HCT116 (cell line): ENCODE results near the gene RPE65. TPM values are rescaled to one million over a fixed set of nuclear protein-coding genes. Genes with fewer than 3 reads are reported as not detected.
A peak's percentile ranks its signal among the peaks of the same experiment; 100 is the strongest.
"Not testable (repeated sequence)": the region's sequence is repeated elsewhere in the genome, so short reads cannot be mapped to it uniquely, and the experiment has no call there.

ENCODE experiments used
- ATAC-seq: fragments of 200-7000 bp; cut with Tn5 transposase; 2 replicates; pipeline ENCODE4 v1.9.1; 2020; ENCODE audit warnings: mild to moderate bottlenecking, moderate library complexity
- BruUV-seq: library from RNA; stranded (reverse); fragments of 400-500 nt; replicated peaks from 2 replicates; lab custom pipeline; 2021; lab: Mats Ljungman, UMichigan
- CTCF ChIA-PET: fragments of 300-600 bp; sonication (Branson Sonifier 250); formaldehyde crosslinking; loops from one replicate; lab custom pipeline; 2021; ENCODE audit warnings: antibody characterized with exemption; lab: Charles Lee
- POLR2A ChIA-PET: fragments of 300-600, 350-600 bp; sonication (Branson Sonifier 250); formaldehyde crosslinking; loops from one replicate; lab custom pipeline; 2021; ENCODE audit warnings: antibody characterized with exemption; lab: Charles Lee
- RAD21 ChIA-PET, 2 experiments: fragments of 300-600 bp; sonication (Branson Sonifier 250); formaldehyde crosslinking; loops; one replicate each; lab custom pipeline; 2023; ENCODE audit warnings: low total read pairs in 2 of 2; ENCODE audit not compliant: uncharacterized antibody in 2 of 2, unreplicated experiment in 2 of 2, low non-redundant PET in 1 of 2; lab: Charles Lee
- DNase-seq: peaks from one replicate; pipeline ENCODE4 v3.0.0-alpha.2; 2010; ENCODE audit warnings: low read depth, low spot score
- H2AFZ ChIP-seq: fragments of 200-600 bp; shearing (Covaris generic), sonication (generic); 2 replicates; pipeline ENCODE4 v1.6.1; 2017; ENCODE audit warnings: low read depth, mixed run types, mixed read lengths, antibody characterized with exemption, low read length; ENCODE audit not compliant: poor library complexity, severe bottlenecking
- H3K27ac ChIP-seq: 2 replicates; pipeline ENCODE4 v1.5.1; 2012; ENCODE audit warnings: low read depth, low read length
- H3K27me3 ChIP-seq: fragments of 200-600 bp; sonication (generic); 2 replicates; pipeline ENCODE4 v1.6.1; 2016; ENCODE audit warnings: mixed run types, low read length, mixed read lengths; ENCODE audit not compliant: insufficient read depth
- H3K36me3 ChIP-seq, 2 experiments: fragments of 200-500 bp in 1 of 2; fragments of 200-600 bp in 1 of 2; sonication (Bioruptor generic) in 1 of 2; sonication (generic) in 1 of 2; 2 replicates each; pipeline versions ENCODE4 v1.5.1 to v1.6.1; 2014 to 2016; ENCODE audit warnings: low read length in 2 of 2, inconsistent platforms in 1 of 2, mixed read lengths in 1 of 2, mixed run types in 1 of 2; ENCODE audit not compliant: insufficient read depth in 2 of 2, control insufficient read depth in 1 of 2
- H3K4me1 ChIP-seq, 2 experiments: fragments of 200-600 bp in 1 of 2; sonication (generic) in 1 of 2; 2 replicates each; pipeline versions ENCODE4 v1.5.1 to v1.6.1; 2012 to 2017; ENCODE audit warnings: low read length in 2 of 2, inconsistent platforms in 1 of 2, mild to moderate bottlenecking in 1 of 2, mixed read lengths in 1 of 2, mixed run types in 1 of 2, moderate library complexity in 1 of 2; ENCODE audit not compliant: insufficient read depth in 2 of 2, control insufficient read depth in 1 of 2
- H3K4me2 ChIP-seq: fragments of 200-600 bp; sonication (generic); 2 replicates; pipeline ENCODE4 v1.6.1; 2017; ENCODE audit warnings: mixed run types, low read length, mixed read lengths
- H3K4me3 ChIP-seq, 2 experiments: fragments of 200-600 bp in 1 of 2; sonication (generic) in 1 of 2; replicated peaks in 1 of 2; 2 replicates each; pipeline ENCODE4 v1.5.1; 2011 to 2016; ENCODE audit warnings: low read length in 2 of 2, control low read depth in 1 of 2, low read depth in 1 of 2, mild to moderate bottlenecking in 1 of 2, mixed read lengths in 1 of 2, mixed run types in 1 of 2
- H3K79me2 ChIP-seq: fragments of 200-600 bp; sonication (generic); 2 replicates; pipeline ENCODE4 v1.6.1; 2017; ENCODE audit warnings: mild to moderate bottlenecking, mixed run types, low read length, moderate library complexity, mixed read lengths; ENCODE audit not compliant: insufficient read depth
- H3K9ac ChIP-seq: fragments of 200-600 bp; sonication (generic); 2 replicates; pipeline ENCODE4 v1.6.1; 2016; ENCODE audit warnings: low read length, mixed read lengths
- H3K9me2 ChIP-seq: fragments of 200-600 bp; sonication (generic), shearing (Covaris generic); 2 replicates; pipeline ENCODE4 v1.6.1; 2017; ENCODE audit warnings: mixed run types, mild to moderate bottlenecking, moderate library complexity; ENCODE audit not compliant: insufficient read depth
- H3K9me3 ChIP-seq, 2 experiments: fragments of 200-500 bp in 1 of 2; fragments of 200-600 bp in 1 of 2; sonication (Bioruptor generic) in 1 of 2; sonication (generic) in 1 of 2; 2 replicates each; pipeline ENCODE4 v1.6.1; 2014 to 2017; ENCODE audit warnings: low read length in 2 of 2, mixed read lengths in 2 of 2, inconsistent platforms in 1 of 2, low read depth in 1 of 2, mild to moderate bottlenecking in 1 of 2, mixed run types in 1 of 2, moderate library complexity in 1 of 2; ENCODE audit not compliant: control insufficient read depth in 1 of 2, insufficient read depth in 1 of 2
- H4K20me1 ChIP-seq: fragments of 200-600 bp; sonication (generic), shearing (Covaris generic); 2 replicates; pipeline ENCODE4 v1.6.1; 2017; ENCODE audit warnings: mixed run types, mild to moderate bottlenecking, moderate library complexity; ENCODE audit not compliant: insufficient read depth
- EGR1 ChIP-seq: IDR thresholded peaks from 2 replicates; pipeline ENCODE4 v1.6.1; 2012; ENCODE audit warnings: low read depth
- FOSL1 ChIP-seq: IDR thresholded peaks from 2 replicates; pipeline ENCODE4 v1.6.1; 2012; ENCODE audit warnings: low read depth
- JUND ChIP-seq: IDR thresholded peaks from 2 replicates; pipeline ENCODE4 v1.6.1; 2012
- POLR2AphosphoS5 ChIP-seq: IDR thresholded peaks from 2 replicates; pipeline ENCODE4 v1.6.1; 2011; ENCODE audit warnings: mild to moderate bottlenecking, low read depth, low read length, moderate library complexity
- SIN3A ChIP-seq: IDR thresholded peaks from 2 replicates; pipeline ENCODE4 v1.6.1; 2012; ENCODE audit warnings: low read depth
- intact Hi-C: fragments of 100-400 bp; cut with micrococcal nuclease; formaldehyde crosslinking; loops from 2 replicates; pipeline ENCODE4 v1.10.0; 2022
- total RNA-seq: library from RNA; stranded (reverse); gene quantifications from one replicate; pipeline ENCODE4 v1.2.1, GENCODE V29; 2021; ENCODE audit not compliant: unreplicated experiment
- TF ChIP-seq, protein P1 (sequence below): IDR thresholded peaks from 2 replicates; pipeline ENCODE4 v1.6.1; 2012

The RPE65 gene
- total RNA-seq, 1 experiment from 2014 or later, result not detected

DNA sequence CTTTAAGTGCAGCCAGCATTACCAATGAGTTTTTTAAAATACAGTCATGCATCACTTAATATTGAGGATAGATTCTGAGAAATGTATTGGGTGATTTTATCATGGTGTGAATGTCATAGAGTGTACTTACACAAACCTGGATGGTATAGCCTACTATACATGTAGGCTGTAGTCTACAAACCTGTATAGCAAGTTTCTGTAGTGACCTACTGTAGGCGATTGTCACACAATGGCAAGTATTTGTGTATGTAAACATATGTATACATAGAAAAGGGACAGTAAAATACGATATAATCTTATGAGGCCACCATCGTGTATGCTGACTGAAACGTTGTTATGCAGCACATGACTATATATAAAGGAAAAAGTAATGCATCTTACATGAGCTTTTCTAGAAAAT is 48.2 kb downstream of the RPE65 start:
- ChIA-PET POLR2A (no interaction called here), RAD21 (no interaction called here), CTCF (no interaction called here)
- no peaks in the 10 kb centered on the region for H3K4me1 ChIP-seq
- intact Hi-C loops, result no loop called here
- no peaks in the 10 kb centered on the region for H3K9me2 ChIP-seq
- H3K4me3 ChIP-seq, result no peak overlapping the region
- peaks cover 48% of the 10 kb centered on the region for H3K79me2 ChIP-seq
- DNase-seq (no peak), ATAC-seq (no peak)
- peaks cover 2 to 28% of the 10 kb centered on the region in 2 experiments; a peak in 3 of 4 replicates for H3K36me3 ChIP-seq
- H3K4me2 ChIP-seq, result no peak overlapping the region
- H4K20me1 ChIP-seq, result peaks cover 18% of the 10 kb centered on the region; the same call in 1 of the 2 replicates
- no peak overlapping the region for H2AFZ ChIP-seq
- no peak overlapping the region for H3K27ac ChIP-seq
- TF ChIP-seq JUND (no peak), POLR2AphosphoS5 (peak; percentile 21)
- H3K9ac ChIP-seq, result no peak overlapping the region
- H3K27me3 ChIP-seq, result no peaks in the 10 kb centered on the region
- H3K9me3 ChIP-seq, result no peaks in the 10 kb centered on the region
- BruUV-seq, result no TSS peak

DNA sequence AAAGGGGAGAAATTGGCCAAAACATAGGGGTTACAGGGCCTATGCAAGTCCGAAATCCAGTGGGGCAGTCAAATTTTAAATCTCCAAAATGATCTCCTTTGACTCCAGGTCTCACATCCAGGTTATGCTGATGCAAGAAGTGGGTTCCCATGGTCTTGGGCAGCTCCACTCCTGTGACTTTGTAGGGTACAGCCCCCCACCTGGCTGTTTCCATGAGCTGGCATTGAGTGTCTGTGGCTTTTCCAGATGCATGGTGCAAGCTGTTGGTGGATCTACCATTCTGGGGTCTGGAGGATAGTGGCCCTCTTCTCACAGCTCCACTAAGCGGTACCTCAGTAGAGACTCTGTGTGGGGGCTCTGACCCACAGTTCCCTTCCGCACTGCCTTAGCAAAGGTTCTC is 54.2 kb downstream of the RPE65 start:
- H2AFZ ChIP-seq, BruUV-seq, H3K4me3 ChIP-seq, intact Hi-C loops, H3K4me2 ChIP-seq, DNase-seq, H3K9me3 ChIP-seq, RAD21 ChIA-PET, H3K9me2 ChIP-seq, H3K9ac ChIP-seq, H3K27me3 ChIP-seq: not testable (repeated sequence)
- Histone ChIP-seq H3K4me1 (peaks cover 0 to 14% of the 10 kb centered on the region in 2 experiments; a peak in 1 of 4 replicates), H4K20me1 (peaks cover 31% of the 10 kb centered on the region; the same call in 1 of the 2 replicates), H3K36me3 (peaks cover 12 to 36% of the 10 kb centered on the region in 2 experiments), H3K27ac (peak overlapping the region; percentile 28), H3K79me2 (peaks cover 54% of the 10 kb centered on the region)
- TF ChIP-seq EGR1 (0 out of 2 replicates have a peak, but pooled peaks have one; percentile 5), JUND (peak; percentile 69; the same call in 1 of the 2 replicates), POLR2AphosphoS5 (peak; percentile 83), FOSL1 (peak; percentile 46; the same call in 1 of the 2 replicates), SIN3A (peak; percentile 45)
- TF ChIP-seq, protein P1, sequence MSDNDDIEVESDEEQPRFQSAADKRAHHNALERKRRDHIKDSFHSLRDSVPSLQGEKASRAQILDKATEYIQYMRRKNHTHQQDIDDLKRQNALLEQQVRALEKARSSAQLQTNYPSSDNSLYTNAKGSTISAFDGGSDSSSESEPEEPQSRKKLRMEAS, result 0 out of 2 replicates have a peak, but pooled peaks have one; percentile 29
- POLR2A ChIA-PET, result interaction anchor here (0.7 to 1.6 kb wide), 6 partner anchors 9 to 278 kb away, joined by 3 to 6 read pairs (median 4); no protein-coding TSS in a partner anchor
- CTCF ChIA-PET, result interaction anchor here (1.0 to 1.3 kb wide), 2 partner anchors 47 to 275 kb away, joined by 3 read pairs; no protein-coding TSS in a partner anchor
- ATAC-seq, result peak; percentile 29
